A673 (cell line): Measurements from ENCODE around the gene TEAD1. TPM values are rescaled to one million over a fixed set of nuclear protein-coding genes. Genes with fewer than 3 reads are reported as not detected.
A peak's percentile ranks its signal among the peaks of the same experiment; 100 is the strongest.

Source experiments
- BruUV-seq: library from RNA; stranded (reverse); fragments of 400-500 nt; replicated peaks from 2 replicates; lab custom pipeline; 2021; lab: Mats Ljungman, UMichigan
- CTCF ChIA-PET: fragments of 300-600 bp; sonication (Branson Sonifier 250); formaldehyde crosslinking; loops from one replicate; lab custom pipeline; 2022; ENCODE audit warnings: antibody characterized with exemption; lab: Charles Lee
- POLR2A ChIA-PET: fragments of 300-600 bp; sonication (Branson Sonifier 250); formaldehyde crosslinking; loops from one replicate; lab custom pipeline; 2022; ENCODE audit warnings: antibody characterized with exemption; ENCODE audit not compliant: low non-redundant PET; lab: Charles Lee
- DNase-seq: peaks from one replicate; pipeline ENCODE4 v3.0.0-alpha.2; 2015; ENCODE audit warnings: low spot score
- H3K27ac ChIP-seq: fragments of 200-600 bp; sonication (generic); 2 replicates; pipeline ENCODE4 v1.5.1; 2016; ENCODE audit warnings: mixed run types, low read depth, mild to moderate bottlenecking, mixed read lengths, antibody characterized with exemption, low read length; ENCODE audit not compliant: poor library complexity, severe bottlenecking
- H3K27me3 ChIP-seq: fragments of 200-600 bp; sonication (generic); replicated peaks from 2 replicates; pipeline ENCODE4 v1.6.1; 2017; ENCODE audit warnings: mixed run types, low read depth, mild to moderate bottlenecking, mixed read lengths, antibody characterized with exemption, low read length; ENCODE audit not compliant: insufficient read depth, poor library complexity
- H3K36me3 ChIP-seq: fragments of 200-600 bp; sonication (generic); 2 replicates; pipeline ENCODE4 v1.6.1; 2016; ENCODE audit warnings: mixed run types, mild to moderate bottlenecking, mixed read lengths, antibody characterized with exemption, low read length; ENCODE audit not compliant: insufficient read depth, poor library complexity, severe bottlenecking
- H3K4me1 ChIP-seq: fragments of 200-600 bp; sonication (generic); 2 replicates; pipeline ENCODE4 v1.6.1; 2017; ENCODE audit warnings: mixed run types, mild to moderate bottlenecking, mixed read lengths, antibody characterized with exemption, low read length; ENCODE audit not compliant: insufficient read depth, poor library complexity, severe bottlenecking
- H3K4me3 ChIP-seq: fragments of 200-600 bp; sonication (generic); 2 replicates; pipeline ENCODE4 v1.5.1; 2016; ENCODE audit warnings: low read depth, mixed run types, mild to moderate bottlenecking, mixed read lengths, low read length; ENCODE audit not compliant: poor library complexity, severe bottlenecking
- H3K9me3 ChIP-seq: fragments of 200-600 bp; sonication (generic); 2 replicates; pipeline ENCODE4 v1.6.1; 2016; ENCODE audit warnings: mixed run types, low read depth, mild to moderate bottlenecking, mixed read lengths, antibody characterized with exemption, low read length; ENCODE audit not compliant: poor library complexity, severe bottlenecking
- EZH2 ChIP-seq: fragments of 200-600 bp; sonication (generic); IDR thresholded peaks from 2 replicates; pipeline ENCODE4 v1.6.1; 2017; ENCODE audit warnings: borderline replicate concordance, low read depth, mild to moderate bottlenecking, mixed read lengths, antibody characterized with exemption, low read length; ENCODE audit not compliant: poor library complexity, severe bottlenecking
- intact Hi-C: fragments of 100-400 bp; cut with micrococcal nuclease; formaldehyde crosslinking; loops from one replicate; pipeline ENCODE4 v1.10.0; 2022; ENCODE audit not compliant: unreplicated experiment
- total RNA-seq: library from RNA; stranded (reverse); gene quantifications from 2 replicates; pipeline ENCODE4 v1.2.3, GENCODE V29; 2021
- TF ChIP-seq, protein P1 (sequence below): fragments of 300-800, 200-600 bp; sonication (generic); conservative IDR thresholded peaks from 2 replicates; pipeline ENCODE4 v1.5.1; 2017; ENCODE audit warnings: low read depth, mild to moderate bottlenecking, antibody characterized with exemption, low read length, moderate library complexity, mixed read lengths

Gene TEAD1
- total RNA-seq, 1 experiment from 2014 or later, result 81.8 TPM

DNA sequence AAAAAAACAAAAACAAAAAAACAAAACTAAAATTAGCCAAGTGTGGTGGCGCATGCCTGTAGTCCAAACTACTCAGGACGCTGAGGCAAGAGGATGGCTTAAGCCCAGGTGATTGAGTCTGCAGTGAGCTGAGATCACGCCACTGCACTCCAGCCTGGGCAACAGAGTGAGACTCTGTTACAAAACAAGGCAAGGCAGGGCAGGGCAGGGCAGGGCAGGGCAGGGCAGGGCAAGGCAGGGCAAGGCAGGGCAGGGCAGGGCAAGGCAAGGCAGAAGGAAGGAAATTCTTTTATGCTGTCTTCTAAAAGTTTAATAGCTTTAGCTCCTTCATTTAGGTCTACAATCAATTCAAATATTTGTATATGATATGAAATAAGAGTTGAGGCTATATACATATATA lies 284.8 kb downstream of the TEAD1 start:
- intact Hi-C loops, result no loop called here
- TF ChIP-seq, protein P1, sequence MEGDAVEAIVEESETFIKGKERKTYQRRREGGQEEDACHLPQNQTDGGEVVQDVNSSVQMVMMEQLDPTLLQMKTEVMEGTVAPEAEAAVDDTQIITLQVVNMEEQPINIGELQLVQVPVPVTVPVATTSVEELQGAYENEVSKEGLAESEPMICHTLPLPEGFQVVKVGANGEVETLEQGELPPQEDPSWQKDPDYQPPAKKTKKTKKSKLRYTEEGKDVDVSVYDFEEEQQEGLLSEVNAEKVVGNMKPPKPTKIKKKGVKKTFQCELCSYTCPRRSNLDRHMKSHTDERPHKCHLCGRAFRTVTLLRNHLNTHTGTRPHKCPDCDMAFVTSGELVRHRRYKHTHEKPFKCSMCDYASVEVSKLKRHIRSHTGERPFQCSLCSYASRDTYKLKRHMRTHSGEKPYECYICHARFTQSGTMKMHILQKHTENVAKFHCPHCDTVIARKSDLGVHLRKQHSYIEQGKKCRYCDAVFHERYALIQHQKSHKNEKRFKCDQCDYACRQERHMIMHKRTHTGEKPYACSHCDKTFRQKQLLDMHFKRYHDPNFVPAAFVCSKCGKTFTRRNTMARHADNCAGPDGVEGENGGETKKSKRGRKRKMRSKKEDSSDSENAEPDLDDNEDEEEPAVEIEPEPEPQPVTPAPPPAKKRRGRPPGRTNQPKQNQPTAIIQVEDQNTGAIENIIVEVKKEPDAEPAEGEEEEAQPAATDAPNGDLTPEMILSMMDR, result no peak
- TF ChIP-seq EZH2, result no peak
- DNase-seq, result no peak
- Histone ChIP-seq H3K36me3 (no peaks in the 10 kb centered on the region), H3K9me3 (no peaks in the 10 kb centered on the region), H3K27me3 (no peaks in the 10 kb centered on the region), H3K27ac (no peak overlapping the region), H3K4me3 (no peak overlapping the region), H3K4me1 (no peaks in the 10 kb centered on the region)
- POLR2A ChIA-PET, result no interaction called here
- BruUV-seq, result no TSS peak
- CTCF ChIA-PET, result no interaction called here

DNA sequence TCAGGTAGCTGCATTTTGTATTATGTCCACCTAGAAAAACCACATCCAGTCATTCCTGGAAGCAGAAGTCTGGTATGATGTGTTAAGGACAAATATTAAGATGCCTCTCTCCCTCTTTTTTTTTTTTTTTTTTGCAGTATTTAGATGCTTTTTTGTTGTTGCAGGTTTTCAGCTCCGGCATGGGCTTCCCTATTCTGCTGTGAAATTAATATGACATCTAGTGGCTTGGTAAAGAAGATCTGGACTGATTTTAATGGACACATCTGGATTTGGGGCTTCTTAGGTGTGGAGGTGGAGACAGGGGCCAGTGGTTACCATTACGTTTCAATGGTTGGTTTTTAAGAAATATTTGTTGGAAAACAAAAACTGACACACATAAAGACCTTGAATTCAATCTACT lies 287.4 kb downstream of the TEAD1 start:
- Histone ChIP-seq H3K27me3 (no peaks in the 10 kb centered on the region), H3K36me3 (no peaks in the 10 kb centered on the region), H3K4me1 (no peaks in the 10 kb centered on the region), H3K9me3 (no peaks in the 10 kb centered on the region), H3K4me3 (no peak overlapping the region), H3K27ac (no peak overlapping the region)
- DNase-seq, result peak; percentile 11
- intact Hi-C loops, result loop anchor here (5.0 kb wide), 2 partner anchors 381 to 629 kb away; no protein-coding TSS in a partner anchor
- ChIA-PET CTCF (interaction anchor here (0.6 to 1.2 kb wide), 5 partner anchors 47 to 549 kb away, joined by 3 to 7 read pairs (median 5); no protein-coding TSS in a partner anchor), POLR2A (no interaction called here)
- no peak for TF ChIP-seq EZH2
- TF ChIP-seq, protein P1, result peak; percentile 15; the same call in 1 of the 2 replicates
- BruUV-seq, result no TSS peak

DNA sequence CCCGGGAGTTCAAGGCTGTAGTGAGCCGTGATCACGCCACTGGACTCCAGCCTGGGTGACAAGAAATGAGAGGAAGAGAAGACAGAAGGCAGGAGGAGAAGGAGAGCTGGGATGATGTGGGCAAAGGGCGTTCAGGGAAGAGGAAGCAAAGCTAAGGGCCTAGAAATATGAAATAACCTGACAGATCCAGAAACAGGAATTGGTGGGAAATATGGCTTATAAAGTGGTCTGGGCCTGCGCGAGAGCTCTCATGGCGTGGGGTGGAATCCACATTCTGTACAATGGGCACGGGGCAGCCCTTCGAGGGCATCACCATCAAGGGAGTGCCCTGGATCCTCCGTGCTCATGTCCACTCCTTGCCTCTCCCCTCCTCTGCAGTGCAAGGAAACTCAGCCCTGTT lies 288.1 kb downstream of the TEAD1 start:
- intact Hi-C loops, result loop anchor here (5.0 kb wide), 2 partner anchors 380 to 630 kb away; no protein-coding TSS in a partner anchor
- ChIA-PET POLR2A (no interaction called here), CTCF (interaction anchor here (2.5 kb wide), 1 partner anchor 631 kb away, joined by 11 read pairs; no protein-coding TSS in a partner anchor)
- TF ChIP-seq, protein P1, result no peak
- no peak for TF ChIP-seq EZH2
- Histone ChIP-seq H3K27me3 (no peaks in the 10 kb centered on the region), H3K36me3 (no peaks in the 10 kb centered on the region), H3K9me3 (no peaks in the 10 kb centered on the region), H3K4me3 (no peak overlapping the region), H3K27ac (no peak overlapping the region), H3K4me1 (no peaks in the 10 kb centered on the region)
- BruUV-seq, result no TSS peak
- DNase-seq, result no peak
